Transverse colon (tissue), 4 donors: Measurements from ENCODE around the gene MAP6.

Source experiments
- CTCF ChIP-seq, 5 experiments: fragments of 200-600 bp in 3 of 5; fragments of 450-650 bp in 2 of 5; sonication (generic) in 3 of 5; IDR thresholded peaks; 1 replicate in 2 of 5; 2 replicates in 3 of 5; pipeline ENCODE4 v1.5.1; 2016 to 2017; ENCODE audit warnings: antibody characterized with exemption in 5 of 5, inconsistent platforms in 3 of 5, mild to moderate bottlenecking in 2 of 5, moderate library complexity in 1 of 5
- EP300 ChIP-seq: sonication (generic); formaldehyde crosslinking; IDR thresholded peaks from one replicate; pipeline ENCODE4 v1.6.1; 2017; ENCODE audit warnings: antibody characterized with exemption, low read depth
- POLR2A ChIP-seq: fragments of 450-650 bp; IDR thresholded peaks from one replicate; pipeline ENCODE4 v1.6.1; 2016; ENCODE audit warnings: antibody characterized with exemption, mild to moderate bottlenecking, moderate library complexity
- POLR2AphosphoS5 ChIP-seq, 3 donors: sonication (generic); formaldehyde crosslinking; IDR thresholded peaks; one replicate each; pipeline ENCODE4 v1.6.1; 2016; ENCODE audit warnings: antibody characterized with exemption in 3 of 3

GRCh38 chr11:75700940-75701339 lies 32.1 kb upstream of the MAP6 start:
- TF ChIP-seq CTCF (IDR thresholded peaks at IDR 0.05) = no peak
- no peak for TF ChIP-seq POLR2A
- no peak for TF ChIP-seq EP300
- TF ChIP-seq POLR2AphosphoS5 (IDR thresholded peaks at IDR 0.05) = no peak
